Prostate gland (tissue), 2 donors: ENCODE results near the gene TIAM2. TPM values are rescaled to one million over a fixed set of nuclear protein-coding genes. Genes with fewer than 3 reads are reported as not detected.

Experiments used
- DNase-seq: peaks from one replicate; pipeline ENCODE4 v3.0.0-alpha.2; 2019; ENCODE audit warnings: low spot score
- H3K27ac ChIP-seq, 2 donors: fragments of 200-600 bp; sonication (generic); 2 replicates each; pipeline ENCODE4 v1.5.1; 2017 to 2019
- H3K27me3 ChIP-seq: fragments of 200-600 bp; sonication (generic); replicated peaks from 2 replicates; pipeline ENCODE4 v1.5.1; 2019; ENCODE audit not compliant: insufficient read depth
- H3K36me3 ChIP-seq, 2 donors: fragments of 200-600 bp; sonication (generic); 1 replicate in 1 of 2; 2 replicates in 1 of 2; pipeline versions ENCODE4 v1.5.1 to v1.8.1; 2017 to 2019
- H3K4me1 ChIP-seq: fragments of 200-600 bp; sonication (generic); replicated peaks from 2 replicates; pipeline ENCODE4 v1.5.1; 2019
- H3K4me3 ChIP-seq, 2 donors: fragments of 200-600 bp; sonication (generic); 2 replicates each; pipeline ENCODE4 v1.5.1; 2017 to 2019
- H3K9me3 ChIP-seq: fragments of 200-600 bp; sonication (generic); 2 replicates; pipeline ENCODE4 v1.5.1; 2017
- POLR2A ChIP-seq: fragments of 450-650 bp; IDR thresholded peaks from one replicate; pipeline ENCODE4 v1.6.1; 2016; ENCODE audit warnings: antibody characterized with exemption, mild to moderate bottlenecking
- POLR2AphosphoS5 ChIP-seq: sonication (generic); formaldehyde crosslinking; IDR thresholded peaks from one replicate; pipeline ENCODE4 v1.6.1; 2017; ENCODE audit warnings: antibody characterized with exemption
- WGBS: methylation state at CpG from one replicate; pipeline ENCODE4 v1.1.5; 2018; 5-methylcytosine and 5-hydroxymethylcytosine counted together
- intact Hi-C: fragments of 100-400 bp; cut with DNase I; formaldehyde crosslinking; loops from one replicate; pipeline ENCODE4 v1.14.2; 2022
- total RNA-seq, 2 donors: library from RNA; depleted of rRNA; stranded (reverse); fragments of >200 nt; gene quantifications; one replicate each; pipeline ENCODE4 v1.1.0, GENCODE V29; 2016
- TF ChIP-seq, protein P1 (sequence below), 4 experiments: fragments of 200-600 bp in 2 of 4; fragments of 450-650 bp in 2 of 4; sonication (generic) in 2 of 4; IDR thresholded peaks; 1 replicate in 3 of 4; 2 replicates in 1 of 4; pipeline ENCODE4 v1.5.1; 2016 to 2019; ENCODE audit warnings: antibody characterized with exemption in 4 of 4, mild to moderate bottlenecking in 2 of 4, moderate library complexity in 2 of 4

Gene TIAM2
- total RNA-seq, 2 donors from 2014 or later = 13.1 to 21.6 TPM

GRCh38 chr6:155141512-155141911 lies 146.4 kb downstream of the TIAM2 start:
- WGBS = 58% methylated on average over 2 of the region's 2 CpGs
- TF ChIP-seq POLR2AphosphoS5 (no peak), POLR2A (no peak)
- TF ChIP-seq, protein P1, sequence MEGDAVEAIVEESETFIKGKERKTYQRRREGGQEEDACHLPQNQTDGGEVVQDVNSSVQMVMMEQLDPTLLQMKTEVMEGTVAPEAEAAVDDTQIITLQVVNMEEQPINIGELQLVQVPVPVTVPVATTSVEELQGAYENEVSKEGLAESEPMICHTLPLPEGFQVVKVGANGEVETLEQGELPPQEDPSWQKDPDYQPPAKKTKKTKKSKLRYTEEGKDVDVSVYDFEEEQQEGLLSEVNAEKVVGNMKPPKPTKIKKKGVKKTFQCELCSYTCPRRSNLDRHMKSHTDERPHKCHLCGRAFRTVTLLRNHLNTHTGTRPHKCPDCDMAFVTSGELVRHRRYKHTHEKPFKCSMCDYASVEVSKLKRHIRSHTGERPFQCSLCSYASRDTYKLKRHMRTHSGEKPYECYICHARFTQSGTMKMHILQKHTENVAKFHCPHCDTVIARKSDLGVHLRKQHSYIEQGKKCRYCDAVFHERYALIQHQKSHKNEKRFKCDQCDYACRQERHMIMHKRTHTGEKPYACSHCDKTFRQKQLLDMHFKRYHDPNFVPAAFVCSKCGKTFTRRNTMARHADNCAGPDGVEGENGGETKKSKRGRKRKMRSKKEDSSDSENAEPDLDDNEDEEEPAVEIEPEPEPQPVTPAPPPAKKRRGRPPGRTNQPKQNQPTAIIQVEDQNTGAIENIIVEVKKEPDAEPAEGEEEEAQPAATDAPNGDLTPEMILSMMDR (IDR thresholded peaks at IDR 0.05) = no peak

DNA sequence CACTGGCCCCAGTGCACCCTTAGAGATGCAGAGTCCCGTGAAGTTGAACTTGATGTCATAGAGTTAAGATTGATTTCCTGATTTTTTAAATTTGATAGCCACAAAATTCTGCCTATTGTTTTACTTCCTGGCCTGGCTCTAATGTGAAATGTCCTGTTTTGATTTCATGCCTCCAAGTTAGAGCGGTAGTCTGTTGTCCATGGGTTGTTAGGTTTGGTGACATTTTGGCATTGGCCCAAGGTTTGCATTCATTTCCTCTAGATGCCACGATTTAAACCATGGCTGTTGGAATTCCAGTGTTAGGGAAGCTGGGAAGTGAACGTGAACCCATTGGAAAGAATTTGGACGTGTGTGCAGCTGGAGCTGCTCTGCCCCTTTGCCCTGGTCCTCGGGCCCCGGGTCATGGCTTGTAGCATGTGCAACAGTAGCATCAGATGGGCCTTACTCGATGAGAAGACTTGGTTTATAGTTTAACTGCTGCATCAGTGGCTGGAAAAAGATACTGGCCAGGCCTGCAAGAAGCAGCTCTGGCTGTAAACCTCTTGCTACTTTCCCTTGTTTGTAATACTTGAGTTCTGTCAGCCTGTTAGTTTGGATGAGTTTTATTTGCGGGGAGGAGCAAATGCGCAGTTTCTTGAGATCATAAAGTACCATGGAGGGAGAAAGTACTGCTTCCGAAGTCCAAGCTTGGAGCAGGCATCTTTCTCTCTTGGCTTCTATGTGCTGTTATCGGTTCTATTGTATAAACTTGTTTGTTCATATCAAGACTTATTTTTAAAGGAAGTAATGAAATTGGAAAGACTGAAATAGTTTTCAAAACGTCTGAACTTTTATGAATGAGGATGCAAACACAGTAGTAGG lies 147.3 kb downstream of the TIAM2 start:
- Histone ChIP-seq H3K27me3 (no peaks in the 10 kb centered on the region), H3K4me3 (no peak overlapping the region), H3K9me3 (no peaks in the 10 kb centered on the region), H3K27ac (peak overlapping the region in 1 of 2 donors; percentile 35), H3K36me3 (no peaks in the 10 kb centered on the region), H3K4me1 (no peaks in the 10 kb centered on the region)
- intact Hi-C loops = no loop called here
- TF ChIP-seq, protein P1 (IDR thresholded peaks at IDR 0.05) = no peak
- TF ChIP-seq POLR2AphosphoS5 (no peak), POLR2A (no peak)
- DNase-seq = no peak
- 45% methylated on average over 13 of the region's 13 CpGs for WGBS

More at GRCh38 chr6:155141512-155141911, 146.4 kb downstream of the TIAM2 start:
- Histone ChIP-seq H3K4me1 (no peaks in the 10 kb centered on the region), H3K27me3 (no peaks in the 10 kb centered on the region), H3K4me3 (no peak overlapping the region), H3K27ac (no peak overlapping the region), H3K36me3 (no peaks in the 10 kb centered on the region), H3K9me3 (no peaks in the 10 kb centered on the region)
- no peak for DNase-seq
- intact Hi-C loops = no loop called here

DNA sequence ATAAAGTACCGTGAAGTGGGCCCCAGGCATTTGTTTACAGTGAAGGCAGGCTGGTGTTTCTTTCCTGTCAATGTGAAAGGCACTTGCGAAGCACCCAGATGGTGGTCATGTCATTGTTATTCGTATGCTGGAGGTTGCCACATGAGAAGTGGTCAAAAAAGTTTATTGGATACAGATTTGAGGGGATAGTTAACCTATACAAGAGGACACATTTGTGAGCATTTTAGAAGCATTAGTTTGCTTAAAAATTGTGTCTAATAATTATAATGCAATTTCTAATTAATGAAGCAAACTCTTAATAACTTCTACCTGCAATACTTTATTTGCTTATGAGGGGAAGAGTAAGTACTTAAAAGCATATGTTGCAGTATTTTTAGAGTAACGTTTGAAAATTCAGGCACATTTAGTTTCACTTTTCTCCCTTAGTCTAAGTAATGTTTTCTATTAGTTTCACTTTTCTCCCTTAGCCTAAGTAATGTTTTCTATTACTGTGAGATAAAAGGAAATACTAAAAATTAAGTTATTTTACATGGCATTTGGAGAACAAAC lies 148.0 kb downstream of the TIAM2 start:
- DNase-seq = no peak

GRCh38 chr6:155143578-155144106 lies 148.5 kb downstream of the TIAM2 start:
- Histone ChIP-seq H3K27me3 (no peaks in the 10 kb centered on the region), H3K36me3 (no peaks in the 10 kb centered on the region), H3K9me3 (no peaks in the 10 kb centered on the region), H3K27ac (peak overlapping the region in 1 of 2 donors; percentile 35), H3K4me1 (no peaks in the 10 kb centered on the region), H3K4me3 (no peak overlapping the region)
- DNase-seq = no peak
- 87% methylated on average over 7 of the region's 7 CpGs for WGBS
- TF ChIP-seq POLR2A (no peak), POLR2AphosphoS5 (no peak)
- TF ChIP-seq, protein P1 (IDR thresholded peaks at IDR 0.05) = no peak
- intact Hi-C loops = no loop called here

More for the DNA sequence above, 148.0 kb downstream of the TIAM2 start:
- Histone ChIP-seq H3K27ac (peak overlapping the region in 1 of 2 donors; percentile 35), H3K4me1 (no peaks in the 10 kb centered on the region), H3K9me3 (no peaks in the 10 kb centered on the region), H3K36me3 (no peaks in the 10 kb centered on the region), H3K4me3 (no peak overlapping the region), H3K27me3 (no peaks in the 10 kb centered on the region)
- intact Hi-C loops = no loop called here
- TF ChIP-seq POLR2A (no peak), POLR2AphosphoS5 (no peak)
- TF ChIP-seq, protein P1 (IDR thresholded peaks at IDR 0.05) = no peak
- 26% methylated on average over 4 of the region's 4 CpGs for WGBS
